Hematopoietic multipotent progenitor cell (in vitro differentiated cells): ENCODE results near the gene RRN3. TPM values are rescaled to one million over a fixed set of nuclear protein-coding genes. Genes with fewer than 3 reads are reported as not detected.
"Not testable (repeated sequence)": the region's sequence is repeated elsewhere in the genome, so short reads cannot be mapped to it uniquely, and the experiment has no call there.

ENCODE experiments used
- DNase-seq, 3 donors: peaks; one replicate each; pipeline ENCODE4 v3.0.0-alpha.2; 2011 to 2015; ENCODE audit warnings: low read depth in 2 of 3, low spot score in 2 of 3
- total RNA-seq: library from RNA; depleted of rRNA; stranded (reverse); fragments of >200 nt; gene quantifications from one replicate; pipeline ENCODE4 v1.2.3, GENCODE V29; 2012

The RRN3 gene
- total RNA-seq, 1 donor = 19.7 TPM

GRCh38 chr16:15099366-15099909 lies 5.4 kb upstream of the RRN3 start:
- DNase-seq = not testable (repeated sequence)

DNA sequence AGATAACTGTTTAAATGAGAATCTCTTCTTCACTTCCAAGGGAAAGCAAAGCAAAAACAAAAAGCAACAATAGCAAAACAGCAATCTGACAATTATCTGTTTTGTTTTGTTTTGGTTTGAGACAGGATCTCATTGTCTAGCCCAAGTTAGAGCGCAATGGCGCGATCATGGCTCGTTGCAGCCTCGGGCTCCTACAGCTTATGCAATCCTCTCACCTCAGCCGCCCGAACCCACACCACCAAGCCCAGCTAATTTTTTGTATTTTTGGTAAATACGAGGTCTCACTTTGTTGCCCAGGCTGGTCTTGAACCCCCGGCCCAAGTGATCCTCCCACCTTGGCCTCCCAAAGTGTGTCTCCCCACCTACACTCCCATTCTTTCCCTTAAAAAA lies 2.5 kb upstream of the RRN3 start:
- DNase-seq = not testable (repeated sequence)

DNA sequence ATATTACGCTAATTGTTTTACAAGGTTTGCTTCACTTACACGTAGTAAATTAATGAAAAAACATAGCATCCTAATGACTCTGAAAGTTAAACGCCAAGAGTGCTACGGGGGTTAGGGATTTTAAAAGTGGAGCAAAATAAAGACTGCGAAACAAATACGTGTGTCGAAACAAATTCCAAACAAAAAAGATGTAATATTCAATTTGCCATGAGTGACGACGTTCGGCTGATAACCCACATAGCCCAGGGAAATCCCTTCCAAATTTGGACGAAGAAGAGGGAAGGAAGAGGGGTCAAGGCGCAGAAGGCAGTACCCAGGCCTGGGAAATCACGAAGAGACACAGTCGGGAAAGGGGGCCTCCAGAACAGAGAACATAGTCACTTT lies 509 bp downstream of the RRN3 start:
- DNase-seq = not testable (repeated sequence)

DNA sequence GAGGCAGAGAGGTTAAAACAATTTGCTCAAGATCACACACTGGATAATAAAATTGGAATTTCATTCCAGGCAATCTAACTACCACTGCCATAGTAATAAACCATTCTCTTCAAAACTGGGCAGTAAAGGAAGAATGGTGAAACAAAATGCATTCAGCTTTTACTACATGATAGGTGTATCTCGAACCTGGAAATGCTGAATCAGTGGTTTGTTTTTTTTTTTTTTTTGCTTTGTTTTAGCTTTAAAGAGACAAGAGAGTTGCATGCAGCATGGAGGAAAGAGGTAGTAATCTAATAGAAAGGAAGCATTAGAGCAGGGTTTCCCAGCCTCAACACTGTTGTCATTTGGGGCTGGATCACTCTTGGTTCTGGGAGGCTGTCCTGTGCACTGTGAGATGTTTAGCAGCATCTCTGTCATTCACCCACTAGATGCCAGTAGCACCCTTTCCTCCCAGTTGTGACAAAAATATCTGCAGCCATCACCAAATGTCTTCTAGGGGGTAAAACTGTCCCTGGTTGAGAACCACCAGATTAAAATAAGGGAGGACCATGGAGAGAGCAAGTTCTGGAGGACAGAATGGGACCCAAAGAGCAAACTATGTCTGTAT lies 3.3 kb downstream of the RRN3 start:
- not testable (repeated sequence) for DNase-seq

GRCh38 chr16:15082788-15083187 lies 11.3 kb downstream of the RRN3 start:
- DNase-seq = not testable (repeated sequence)

- DNase-seq = not testable (repeated sequence)
These were observed 13.2 kb downstream of the RRN3 start for GRCh38 chr16:15080883-15081282.

- DNase-seq = not testable (repeated sequence)
These were observed 17.9 kb downstream of the RRN3 start for GRCh38 chr16:15076161-15076560.

DNA sequence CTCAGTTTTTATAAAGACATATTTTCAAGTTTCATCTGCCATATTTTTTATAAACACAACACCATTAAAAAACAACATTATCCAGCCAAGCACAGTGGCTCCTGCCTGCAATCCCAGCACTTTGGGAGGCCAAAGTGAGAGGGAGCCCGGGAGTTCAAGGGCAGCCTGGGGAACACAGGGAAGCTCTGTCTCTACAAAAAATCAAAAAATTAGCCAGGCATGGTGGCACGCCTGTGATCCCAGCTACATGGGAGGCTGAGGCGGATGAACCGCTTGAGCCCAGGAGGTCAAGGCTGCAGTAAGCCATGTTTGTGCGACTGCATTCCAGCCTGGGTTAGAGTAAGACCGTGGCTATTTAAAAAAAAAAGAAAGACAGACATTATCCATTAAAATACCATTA lies 21.0 kb downstream of the RRN3 start:
- no peak for DNase-seq

DNA sequence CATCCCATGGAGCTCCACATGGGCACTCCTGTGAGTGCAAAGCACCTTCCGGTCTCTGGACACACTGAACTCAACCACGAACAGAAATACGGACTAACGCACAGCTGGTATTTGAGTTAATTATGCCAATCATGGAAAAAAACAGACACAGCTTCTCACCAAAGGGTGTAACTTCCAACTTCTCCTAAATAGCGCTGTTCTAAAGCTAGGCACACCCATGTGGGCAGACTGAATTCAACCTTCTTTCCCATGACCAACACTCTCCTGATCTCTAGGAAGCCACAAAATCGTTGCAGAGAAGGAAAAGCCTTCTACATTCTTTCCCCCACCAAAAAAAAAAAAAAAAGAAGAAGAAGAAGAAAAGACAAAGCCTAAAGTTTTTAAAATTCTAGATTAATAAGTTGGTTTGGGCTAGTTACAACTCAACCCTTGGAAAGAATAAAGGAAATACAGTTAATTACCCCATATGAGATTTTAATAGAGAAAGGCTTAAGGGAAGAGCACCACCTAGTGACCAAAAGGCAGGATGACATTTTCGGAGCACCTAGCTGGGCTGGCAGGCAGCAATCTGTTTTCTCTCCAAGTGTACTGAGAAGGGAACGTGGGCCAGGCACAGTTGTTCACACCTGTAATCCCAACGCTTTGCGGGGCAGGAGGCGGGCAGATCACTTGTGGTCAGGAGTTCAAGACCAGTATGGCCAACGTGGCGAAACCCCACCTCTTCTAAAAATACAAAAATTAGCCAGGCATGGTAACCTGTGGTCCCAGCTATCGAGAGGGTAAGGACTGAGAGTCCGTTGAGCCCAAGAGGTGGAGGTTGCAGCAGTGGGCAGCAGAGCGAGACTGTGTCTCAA lies 21.9 kb downstream of the RRN3 start:
- not testable (repeated sequence) for DNase-seq

DNA sequence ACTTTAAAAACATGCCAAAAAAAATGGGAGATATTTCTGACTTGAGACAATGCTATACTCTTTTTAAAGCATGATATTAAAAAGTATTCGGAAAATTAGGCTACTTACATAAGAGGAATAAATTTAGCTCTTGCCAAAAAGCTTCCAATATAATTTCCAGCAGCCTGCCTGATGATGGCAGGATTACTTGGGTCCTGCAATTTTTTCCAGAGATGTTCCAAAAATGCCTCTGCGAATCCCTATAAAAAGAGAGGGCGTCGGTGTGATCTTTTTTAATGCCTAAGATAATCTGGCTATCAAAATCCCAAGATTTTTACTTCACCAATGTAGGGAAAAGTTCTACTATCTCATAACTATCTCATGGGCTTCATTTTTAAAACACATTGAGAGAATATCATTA lies 23.1 kb downstream of the RRN3 start:
- DNase-seq = not testable (repeated sequence)

GRCh38 chr16:15066690-15067089 lies 27.4 kb downstream of the RRN3 start:
- not testable (repeated sequence) for DNase-seq

DNA sequence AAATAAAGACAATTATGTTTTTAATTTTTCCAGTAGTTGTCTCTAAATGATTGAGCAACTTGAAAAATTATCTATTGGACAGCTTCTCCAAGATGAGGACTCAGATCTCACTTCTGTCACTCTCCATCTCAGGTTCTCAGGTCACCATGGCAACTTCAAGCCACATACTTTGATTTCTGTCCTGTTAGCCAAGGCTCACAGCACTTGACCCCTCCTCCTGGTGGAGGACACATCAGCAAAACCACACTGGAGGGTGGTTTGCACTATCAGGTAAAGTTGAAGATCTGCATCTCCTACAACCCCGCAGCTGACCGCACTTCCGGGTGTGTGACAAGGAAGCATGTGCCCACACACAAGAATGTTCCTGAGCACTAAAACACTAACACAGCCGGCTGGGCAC lies 28.1 kb downstream of the RRN3 start:
- not testable (repeated sequence) for DNase-seq

DNA sequence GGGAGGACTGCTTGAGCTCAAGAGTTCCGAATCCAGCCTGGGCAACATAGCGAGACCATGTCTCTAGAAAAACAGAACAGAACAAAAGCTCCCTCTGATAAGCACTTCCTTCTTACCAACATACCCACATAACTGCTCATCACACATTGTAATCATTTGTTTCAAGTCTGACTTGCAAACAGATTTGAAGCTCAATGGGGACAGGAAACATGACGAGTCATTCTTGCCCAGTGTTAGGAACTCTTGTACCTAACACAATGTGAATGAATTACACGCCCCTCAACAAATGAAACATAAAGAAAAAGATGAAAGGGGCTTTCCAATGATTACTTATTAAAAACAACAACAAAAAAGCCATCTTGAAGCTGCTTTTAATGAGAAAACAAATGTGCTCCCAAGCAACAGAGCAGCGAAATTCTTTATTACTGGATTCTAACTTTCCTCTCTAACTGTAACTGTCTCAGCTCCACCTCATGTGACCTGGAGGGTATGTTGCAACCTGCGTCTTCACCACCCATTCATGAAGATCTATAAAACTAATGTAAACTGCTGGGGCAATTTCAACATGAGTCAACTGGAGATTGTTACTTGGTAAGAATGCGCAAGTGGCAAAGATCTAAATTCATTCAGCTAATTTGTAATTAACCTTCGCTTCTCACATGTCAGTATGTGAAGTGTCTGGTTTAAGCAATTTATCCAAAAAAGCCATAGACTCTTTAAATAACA lies 31.8 kb downstream of the RRN3 start:
- DNase-seq = not testable (repeated sequence)

DNA sequence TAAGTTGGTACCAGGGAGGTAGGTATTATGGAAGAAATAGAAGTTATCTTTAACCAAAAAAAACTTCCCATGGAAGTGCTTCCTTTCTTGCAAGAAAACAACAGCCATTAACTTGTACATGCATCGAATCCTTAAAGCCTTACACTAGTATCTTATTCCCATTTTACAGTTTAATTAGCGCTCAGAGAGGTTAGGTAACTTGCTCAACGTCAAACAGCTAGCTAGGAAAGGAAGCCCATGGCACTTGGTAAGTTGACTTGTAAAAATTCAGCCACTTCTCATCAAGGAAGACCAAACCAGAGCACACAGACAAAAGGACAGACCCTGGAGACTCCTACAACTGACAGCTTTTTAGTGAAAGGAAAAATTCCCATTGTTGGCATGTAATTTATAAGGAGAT lies 34.7 kb downstream of the RRN3 start:
- no peak for DNase-seq

DNA sequence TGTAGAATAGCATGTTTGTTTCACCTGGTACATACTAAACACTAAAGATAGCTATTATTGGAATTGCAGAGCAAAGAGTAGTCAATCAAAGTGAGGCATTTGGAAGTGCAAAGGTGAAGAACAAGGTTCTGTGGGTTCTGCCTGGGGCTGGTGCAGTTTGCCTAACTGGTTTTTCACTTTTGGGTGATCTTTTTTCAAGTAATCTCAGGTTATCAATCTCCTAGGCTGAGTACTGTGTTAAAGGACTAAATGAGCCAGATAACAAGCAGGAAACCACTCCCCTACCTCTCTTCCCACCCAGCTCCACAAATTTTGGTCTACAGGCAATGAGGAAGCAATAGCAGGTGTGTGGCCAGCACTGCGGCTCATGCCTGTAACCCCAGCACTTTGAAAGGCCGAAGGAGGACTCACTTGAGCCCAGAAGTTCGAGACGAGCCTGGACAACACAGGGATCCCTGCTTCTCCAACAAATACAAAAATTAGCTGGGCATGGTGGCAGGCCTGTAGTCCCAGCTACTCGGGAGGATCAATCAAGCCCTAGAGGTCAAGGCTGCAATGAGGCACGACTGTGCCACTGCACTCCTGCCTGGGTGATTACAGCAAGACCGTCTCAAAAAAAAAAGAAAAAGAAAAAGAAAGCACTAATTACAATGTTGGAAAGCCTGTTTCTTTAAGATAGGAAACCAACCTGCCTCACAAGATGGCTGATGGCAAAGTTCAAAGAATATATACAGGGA lies 36.2 kb downstream of the RRN3 start:
- no peak for DNase-seq

DNA sequence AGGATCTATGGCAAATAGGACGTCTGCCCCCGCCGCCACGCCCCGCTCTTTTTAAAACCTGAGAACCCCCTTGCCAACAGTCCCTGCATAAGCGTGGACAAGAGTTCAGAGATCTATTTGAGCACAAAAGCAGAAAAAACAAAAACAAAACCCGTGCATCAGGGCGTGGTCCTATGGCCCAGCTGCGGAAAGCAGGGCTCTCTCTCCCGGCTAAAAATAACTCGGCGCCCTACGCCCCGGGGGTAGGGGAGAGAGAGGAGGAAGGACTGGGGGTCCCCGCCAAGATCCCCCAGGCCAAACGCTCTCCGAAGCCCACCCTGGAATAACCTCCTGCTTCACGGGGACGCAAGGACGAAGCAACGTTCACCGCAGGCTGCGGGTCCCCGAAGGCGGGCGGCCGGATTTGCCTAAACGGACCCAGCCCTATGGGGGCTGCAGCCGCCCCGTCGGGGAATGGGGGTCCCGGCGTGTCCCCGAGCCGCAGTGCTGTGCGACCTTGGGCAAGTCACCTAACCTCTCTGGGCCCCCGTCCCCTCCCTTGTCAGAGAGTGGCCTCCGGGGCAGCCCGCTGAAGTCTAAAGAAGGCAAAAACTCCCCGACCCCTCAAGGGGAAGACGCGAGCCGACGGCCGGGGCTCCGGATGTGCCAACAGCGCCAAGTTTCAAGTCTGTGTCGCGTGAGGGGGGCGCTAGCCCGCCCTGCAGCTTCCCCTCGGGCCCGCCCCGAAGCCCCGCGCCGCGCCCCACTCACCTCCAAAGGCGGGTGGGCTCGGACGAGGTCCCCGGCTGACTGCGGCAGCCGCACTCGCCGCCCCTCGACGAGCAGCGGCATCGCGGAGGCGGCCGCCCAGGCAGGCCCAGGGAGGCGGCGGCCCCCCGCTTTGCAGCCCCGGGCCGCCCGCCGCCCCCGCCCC lies 38.7 kb downstream of the RRN3 start:
- DNase-seq = peak in 2 of 3 donors; percentile 85 to 87

GRCh38 chr16:15054357-15055140 lies 39.5 kb downstream of the RRN3 start:
- DNase-seq = no peak

- no peak for DNase-seq
These were observed 40.2 kb downstream of the RRN3 start for GRCh38 chr16:15053904-15054303.
